OCI-LY1 (cell line): ENCODE data around the gene PTPRN2.

Experiments
- EZH2 ChIP-seq: fragments of 200-600 bp; sonication (generic), shearing (Covaris generic); IDR thresholded peaks from 2 replicates; pipeline ENCODE4 v1.8.0; 2017; ENCODE audit warnings: borderline replicate concordance, mixed run types, mild to moderate bottlenecking, antibody characterized with exemption, low read length, moderate library complexity, mixed read lengths
- TF ChIP-seq, protein P1 (sequence below): fragments of 200-600 bp; sonication (generic), shearing (Covaris generic); IDR thresholded peaks from 2 replicates; pipeline ENCODE4 v1.5.1; 2017; ENCODE audit warnings: mild to moderate bottlenecking, antibody characterized with exemption, low read length, moderate library complexity, mixed read lengths

DNA sequence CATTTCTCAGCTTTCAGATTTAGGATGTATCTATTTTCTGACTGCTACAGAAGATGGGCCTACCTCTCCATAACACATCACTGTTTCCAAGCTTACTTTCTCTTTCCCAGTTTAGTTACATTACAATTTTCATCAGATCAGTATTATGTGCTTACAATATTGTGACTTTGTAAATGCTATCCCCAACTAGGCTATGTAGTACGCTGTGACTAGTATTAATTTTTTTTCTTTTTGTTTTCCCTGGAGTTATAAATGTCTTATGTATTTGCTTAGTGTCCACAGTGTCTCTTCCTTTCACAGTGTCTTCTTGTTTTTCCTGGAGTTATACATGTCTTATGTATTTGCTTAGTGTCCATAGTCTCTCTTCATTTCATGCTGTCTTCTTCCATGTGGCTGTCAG is 188.9 kb downstream of the PTPRN2 start:
- TF ChIP-seq, protein P1, sequence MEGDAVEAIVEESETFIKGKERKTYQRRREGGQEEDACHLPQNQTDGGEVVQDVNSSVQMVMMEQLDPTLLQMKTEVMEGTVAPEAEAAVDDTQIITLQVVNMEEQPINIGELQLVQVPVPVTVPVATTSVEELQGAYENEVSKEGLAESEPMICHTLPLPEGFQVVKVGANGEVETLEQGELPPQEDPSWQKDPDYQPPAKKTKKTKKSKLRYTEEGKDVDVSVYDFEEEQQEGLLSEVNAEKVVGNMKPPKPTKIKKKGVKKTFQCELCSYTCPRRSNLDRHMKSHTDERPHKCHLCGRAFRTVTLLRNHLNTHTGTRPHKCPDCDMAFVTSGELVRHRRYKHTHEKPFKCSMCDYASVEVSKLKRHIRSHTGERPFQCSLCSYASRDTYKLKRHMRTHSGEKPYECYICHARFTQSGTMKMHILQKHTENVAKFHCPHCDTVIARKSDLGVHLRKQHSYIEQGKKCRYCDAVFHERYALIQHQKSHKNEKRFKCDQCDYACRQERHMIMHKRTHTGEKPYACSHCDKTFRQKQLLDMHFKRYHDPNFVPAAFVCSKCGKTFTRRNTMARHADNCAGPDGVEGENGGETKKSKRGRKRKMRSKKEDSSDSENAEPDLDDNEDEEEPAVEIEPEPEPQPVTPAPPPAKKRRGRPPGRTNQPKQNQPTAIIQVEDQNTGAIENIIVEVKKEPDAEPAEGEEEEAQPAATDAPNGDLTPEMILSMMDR = no peak
- TF ChIP-seq EZH2 = no peak
